Astrocyte of the hippocampus (primary cell): ENCODE results near the gene PROK2.

Source experiments
- DNase-seq: peaks from one replicate; pipeline ENCODE4 v3.0.0; 2011; ENCODE audit warnings: low read depth, low spot score

PROK2 gene

DNA sequence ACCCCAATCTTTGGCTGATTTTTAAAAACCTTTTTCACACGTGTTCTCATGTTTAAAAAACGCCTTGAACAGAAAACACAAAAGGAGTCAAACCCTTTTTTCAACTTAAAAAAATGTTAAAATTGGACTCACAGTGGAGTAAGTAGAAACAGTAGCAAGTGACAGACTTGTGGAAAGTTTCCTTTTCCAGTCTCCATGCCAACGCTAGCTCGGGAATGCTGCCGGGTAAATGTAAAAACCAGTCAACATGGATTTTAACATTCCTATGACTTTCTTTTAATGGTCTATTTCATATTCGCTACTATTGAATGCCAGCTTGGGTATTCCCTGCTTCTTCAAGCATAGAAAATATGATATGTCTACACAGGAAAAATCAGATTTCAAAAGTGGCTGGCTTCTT, 1.6 kb upstream of the PROK2 start:
- DNase-seq, result peak; percentile 40

DNA sequence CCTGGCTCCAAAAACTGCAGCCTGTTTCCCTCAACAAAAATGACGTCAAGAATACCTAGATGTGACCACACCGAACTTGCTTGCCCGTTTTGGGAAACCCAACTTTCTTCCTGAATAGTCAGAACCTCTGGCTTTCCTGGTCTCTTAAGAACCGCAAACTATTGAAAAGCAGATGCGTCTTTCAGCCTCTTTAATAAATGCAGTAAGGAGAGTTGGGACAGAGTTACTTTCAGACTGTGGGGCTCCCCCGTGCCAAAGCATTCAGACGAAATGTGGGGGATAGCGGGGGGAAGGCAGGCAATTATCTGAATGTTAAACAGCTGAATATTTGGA, 1.2 kb upstream of the PROK2 start:
- DNase-seq, result no peak

DNA sequence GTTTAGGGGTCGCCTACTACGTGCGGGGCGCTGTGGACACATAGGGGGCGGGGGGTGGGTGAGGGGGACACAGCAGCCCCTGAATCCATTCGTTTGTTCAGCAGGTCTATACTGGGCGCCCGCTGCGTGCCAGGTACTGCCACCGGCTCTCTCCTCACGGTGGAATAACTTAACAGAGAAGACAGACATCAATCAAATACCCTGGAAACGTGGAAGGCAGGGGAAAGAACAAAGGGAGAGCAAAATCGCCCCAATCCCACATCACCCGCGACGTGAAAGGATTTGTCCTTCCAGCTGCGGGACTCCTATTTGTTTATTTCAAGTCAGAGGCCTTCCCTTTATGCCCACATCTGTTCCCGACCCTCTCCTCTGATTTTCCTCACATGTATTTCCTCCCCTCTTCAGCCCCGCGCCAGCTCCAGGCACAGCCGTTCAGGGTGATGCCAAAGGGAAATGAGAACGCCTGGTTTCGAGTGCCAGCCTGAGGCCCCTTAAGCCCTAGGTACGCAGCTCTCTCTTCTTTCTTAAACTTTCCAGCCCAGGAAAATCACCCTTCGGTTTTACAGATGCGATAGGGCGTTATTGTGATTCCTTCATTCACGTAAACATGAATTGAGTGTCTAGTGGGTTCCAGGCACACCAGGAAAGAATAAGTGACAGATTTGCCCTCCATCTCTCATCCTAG, 726 bp upstream of the PROK2 start:
- DNase-seq, result peak; percentile 8

DNA sequence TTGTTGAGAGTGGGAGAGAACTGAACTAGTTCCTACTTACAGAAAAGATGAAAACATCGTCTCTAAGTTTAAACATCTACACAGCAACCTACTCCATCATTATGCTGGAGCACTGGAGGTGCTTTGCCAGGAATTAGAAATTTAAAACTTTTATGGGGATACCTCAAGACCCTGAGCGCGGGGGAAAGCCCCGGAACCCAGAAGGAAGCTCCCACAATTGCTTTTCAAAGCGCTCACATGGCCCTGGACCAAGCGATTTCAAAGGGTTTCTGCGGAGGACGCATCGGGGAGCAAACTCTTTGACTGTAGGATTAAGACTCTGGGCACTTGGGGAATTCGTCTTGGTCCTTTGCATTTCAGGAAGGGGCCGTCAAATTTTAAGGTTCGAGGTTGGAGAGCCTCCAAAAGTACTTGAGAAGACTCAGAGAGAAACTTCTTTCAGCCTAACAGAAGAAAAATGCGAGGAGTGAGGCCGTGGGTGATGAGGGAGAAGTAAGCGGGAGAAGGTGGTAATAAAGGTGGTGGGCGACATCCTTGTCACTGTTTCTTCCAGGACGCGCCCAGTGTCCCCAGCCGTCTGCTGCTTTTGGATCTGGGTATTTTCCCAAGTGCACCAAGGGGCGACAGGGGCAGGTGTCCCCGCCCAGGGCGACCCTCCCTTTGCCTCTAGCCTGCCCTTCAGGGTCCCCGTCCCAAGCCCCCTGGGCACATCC, 591 bp downstream of the PROK2 start:
- DNase-seq, result no peak

DNA sequence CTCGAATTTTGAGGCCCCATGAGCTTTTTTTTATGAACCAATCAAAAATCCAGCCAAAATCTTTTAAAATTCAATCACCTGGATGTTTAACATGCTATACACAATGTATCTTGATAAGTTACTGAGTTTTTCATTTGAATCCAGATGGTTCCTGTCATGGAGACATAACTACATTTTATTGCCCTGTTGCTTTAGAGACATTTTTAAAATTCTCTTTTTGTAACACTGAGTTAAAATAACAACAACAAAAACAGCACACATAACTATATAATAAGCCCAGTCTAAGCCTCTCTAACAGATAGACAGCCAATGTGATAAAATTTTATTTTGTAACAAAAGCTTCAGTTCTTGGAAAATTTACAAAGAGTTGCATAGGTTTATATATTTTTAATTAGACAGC, 1.8 kb downstream of the PROK2 start:
- no peak for DNase-seq

DNA sequence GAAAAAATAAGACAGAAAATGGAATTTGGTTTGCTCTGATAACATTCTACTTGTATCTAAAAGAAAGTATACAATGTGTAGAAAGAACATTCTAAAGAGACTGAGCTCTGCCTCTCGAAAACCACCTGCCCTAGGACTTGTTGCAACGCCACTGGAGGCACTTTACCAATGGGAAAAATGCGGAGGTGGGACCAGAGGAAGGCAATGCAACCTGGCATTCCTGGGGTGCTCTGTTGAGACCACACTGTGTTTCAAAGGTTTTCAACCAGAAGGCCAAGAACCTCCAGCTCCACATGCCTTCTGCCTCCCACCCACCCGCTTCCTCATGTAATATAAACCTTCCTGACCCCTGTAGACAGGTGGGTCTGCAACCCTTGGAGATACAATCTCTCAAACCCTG, 4.5 kb downstream of the PROK2 start:
- no peak for DNase-seq

DNA sequence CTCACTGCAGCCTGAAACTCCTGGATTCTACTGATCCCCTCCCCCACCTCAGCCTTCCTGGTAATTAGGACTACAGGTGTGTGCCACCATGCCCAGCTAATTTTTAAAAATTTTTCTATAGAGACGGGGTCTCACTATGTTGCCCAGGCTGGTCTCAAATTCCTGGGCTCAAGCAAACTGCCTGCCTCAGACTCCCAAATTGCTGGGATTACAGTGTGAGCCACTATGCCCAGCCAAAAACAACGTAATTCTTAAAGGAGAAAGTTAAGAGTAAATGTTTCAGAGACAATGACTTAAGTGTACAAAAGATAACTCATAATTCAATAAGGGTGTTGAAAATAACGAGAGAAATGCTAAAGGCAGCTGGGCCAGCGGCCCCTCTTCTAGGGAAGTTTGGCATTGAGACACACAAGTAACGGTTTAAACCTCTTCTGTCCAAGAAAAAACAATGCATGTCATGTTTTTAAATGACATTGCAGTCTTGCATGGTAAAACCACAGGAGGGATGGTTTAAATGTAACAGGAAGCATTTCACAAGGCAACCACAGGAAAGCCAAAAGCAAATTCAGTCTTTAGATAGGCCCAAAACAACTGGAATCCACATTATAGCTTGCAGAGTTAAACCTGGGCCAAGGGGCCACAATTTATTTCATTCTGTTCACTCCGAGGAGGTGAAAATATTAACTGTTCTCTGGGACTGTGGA, 5.1 kb downstream of the PROK2 start:
- DNase-seq, result no peak

DNA sequence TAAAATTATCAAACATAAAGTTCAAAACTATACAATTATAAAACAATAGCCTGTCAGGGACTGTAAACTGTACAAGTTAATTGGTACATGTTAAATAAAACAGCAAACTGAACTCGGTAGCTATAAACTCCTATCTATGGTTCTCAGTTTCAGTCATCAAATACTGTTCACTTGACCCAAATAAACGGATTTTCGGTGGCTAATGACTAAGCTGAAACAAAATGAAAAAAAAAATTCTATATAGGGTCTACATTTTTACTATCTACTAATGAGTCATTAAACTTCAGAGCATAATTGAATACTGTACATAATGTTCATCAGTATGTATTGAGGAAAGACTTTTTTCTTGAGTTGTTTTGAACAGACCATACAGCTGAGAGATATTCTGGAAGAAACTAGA, 6.6 kb downstream of the PROK2 start:
- no peak for DNase-seq

DNA sequence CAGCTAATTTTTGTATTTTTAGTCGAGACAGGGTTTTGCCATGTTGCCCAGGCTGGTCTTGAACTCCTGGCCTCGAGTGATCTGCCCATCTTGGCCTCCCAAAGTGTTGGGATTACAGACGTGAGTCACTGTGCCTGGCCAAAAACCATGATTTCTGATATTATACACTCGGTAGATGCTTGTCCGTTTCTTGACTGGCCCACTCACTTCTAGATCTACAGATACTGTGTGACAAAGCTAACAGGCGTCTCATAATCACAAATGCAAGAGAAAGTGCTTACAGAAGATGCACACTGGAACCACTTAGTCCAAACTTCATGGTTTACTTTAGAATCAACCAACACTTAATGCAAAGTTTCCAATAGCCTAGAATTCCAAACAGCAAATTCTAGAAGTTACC, 8.4 kb downstream of the PROK2 start:
- DNase-seq, result no peak

DNA sequence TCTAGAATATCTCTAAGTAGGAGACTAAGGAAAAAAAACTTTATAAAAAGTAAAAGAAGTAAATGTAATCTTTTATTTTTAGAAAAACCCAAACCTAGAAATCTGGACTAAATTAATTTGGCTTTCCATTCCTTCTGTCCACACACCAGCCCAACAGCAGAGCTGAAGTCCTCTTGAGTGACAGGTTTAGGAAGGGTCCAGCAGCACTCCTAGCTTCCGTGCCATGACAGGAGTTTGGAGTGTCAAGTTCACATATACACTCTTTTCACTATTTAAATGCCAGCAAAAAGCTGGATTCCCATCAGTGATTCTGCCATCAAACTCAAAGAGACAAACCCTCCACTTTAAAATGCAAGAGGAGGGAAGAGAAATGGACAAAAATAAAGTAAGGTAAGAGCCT, 13.1 kb downstream of the PROK2 start:
- no peak for DNase-seq

DNA sequence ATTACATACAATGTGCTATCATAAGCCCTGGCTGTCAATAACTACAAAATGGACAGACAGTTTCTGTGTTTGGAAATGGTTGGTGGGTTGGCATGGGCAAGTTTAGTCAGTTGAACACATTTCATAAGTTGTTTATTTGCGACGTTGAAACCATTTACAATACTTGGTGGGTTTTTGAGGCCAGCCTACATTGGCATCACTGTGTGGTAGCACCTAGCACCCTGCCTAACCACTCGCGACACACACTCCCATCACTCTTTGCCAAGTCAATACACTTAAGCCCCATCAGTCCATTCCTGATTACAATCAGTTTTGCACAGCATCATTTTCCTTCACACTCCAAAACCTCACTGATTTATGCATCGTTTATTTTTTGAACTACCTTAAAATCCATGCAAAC, 13.8 kb downstream of the PROK2 start:
- no peak for DNase-seq

DNA sequence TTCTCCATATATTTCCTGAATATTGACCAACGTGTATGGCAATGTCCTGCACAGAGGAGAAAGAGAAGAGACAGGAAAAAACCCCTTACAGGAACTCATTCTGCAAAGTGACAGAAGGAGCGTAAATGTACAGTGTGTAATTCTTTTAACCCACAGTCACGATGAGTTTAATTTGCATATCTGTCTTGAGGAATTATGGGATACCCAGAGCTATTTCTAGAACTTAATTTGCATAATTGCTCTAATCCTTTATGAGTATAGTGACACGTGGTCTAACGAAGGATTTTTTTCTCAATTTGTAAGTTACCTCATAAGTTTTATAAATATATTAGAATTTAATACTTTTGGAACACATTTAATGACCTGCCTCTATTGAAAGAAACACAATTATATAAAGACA, 21.5 kb downstream of the PROK2 start:
- DNase-seq, result no peak

DNA sequence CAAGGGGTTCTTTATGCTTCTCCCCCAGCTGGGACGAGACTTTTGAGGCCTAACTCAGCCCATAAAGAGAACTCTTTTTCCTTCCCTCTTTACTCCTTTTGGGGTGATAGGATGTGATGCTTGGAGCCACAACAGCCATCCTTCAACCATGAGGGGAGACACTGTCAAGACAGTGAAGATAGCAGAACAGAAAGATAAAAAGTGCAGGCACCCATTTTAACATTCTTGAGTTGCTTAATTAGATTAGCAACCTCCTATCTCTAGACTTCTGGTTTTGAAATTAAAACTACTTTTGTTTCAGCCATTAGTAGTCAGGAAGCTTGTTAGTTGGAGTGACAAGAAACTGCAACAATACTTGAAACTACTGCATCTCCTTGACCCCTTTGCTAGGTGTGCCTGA, 24.8 kb downstream of the PROK2 start:
- DNase-seq, result no peak

DNA sequence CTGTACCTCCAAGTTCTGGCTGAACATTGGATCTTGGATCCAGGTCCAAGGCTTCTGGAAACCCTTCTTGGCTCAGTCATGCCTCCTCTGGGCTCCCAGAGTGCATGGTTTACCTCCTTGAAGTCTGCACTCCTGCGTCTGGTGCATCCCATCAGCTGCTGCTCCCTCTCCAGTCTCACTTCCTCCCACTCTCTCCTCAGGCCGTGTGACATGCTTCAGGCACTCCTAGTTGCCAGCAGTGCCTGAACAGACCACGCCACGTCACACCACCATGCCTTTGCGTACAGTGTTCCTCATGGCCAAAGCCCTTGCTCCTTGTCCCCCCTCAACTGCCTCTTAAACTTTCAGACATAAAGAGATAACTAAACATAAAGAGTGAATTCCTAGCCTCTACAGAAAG, 25.5 kb downstream of the PROK2 start:
- DNase-seq, result no peak

DNA sequence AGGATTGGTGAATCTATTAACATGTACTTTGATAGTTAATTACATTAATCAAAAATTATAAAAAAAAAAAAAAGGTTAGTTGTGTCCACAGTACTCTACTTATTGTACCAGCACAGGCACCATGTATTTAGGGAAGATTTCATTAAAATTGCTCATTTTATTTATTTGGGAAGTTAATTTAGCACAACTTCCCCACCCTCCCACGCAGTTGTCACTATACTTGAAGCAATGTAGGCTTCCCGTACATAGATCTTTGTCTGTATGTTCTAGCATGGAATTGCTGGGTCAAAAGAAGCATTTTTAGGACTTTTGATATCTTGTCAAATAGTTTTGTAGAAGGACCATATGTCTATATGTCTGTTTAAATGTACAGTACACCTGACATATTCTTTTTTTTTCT, 26.9 kb downstream of the PROK2 start:
- no peak for DNase-seq

DNA sequence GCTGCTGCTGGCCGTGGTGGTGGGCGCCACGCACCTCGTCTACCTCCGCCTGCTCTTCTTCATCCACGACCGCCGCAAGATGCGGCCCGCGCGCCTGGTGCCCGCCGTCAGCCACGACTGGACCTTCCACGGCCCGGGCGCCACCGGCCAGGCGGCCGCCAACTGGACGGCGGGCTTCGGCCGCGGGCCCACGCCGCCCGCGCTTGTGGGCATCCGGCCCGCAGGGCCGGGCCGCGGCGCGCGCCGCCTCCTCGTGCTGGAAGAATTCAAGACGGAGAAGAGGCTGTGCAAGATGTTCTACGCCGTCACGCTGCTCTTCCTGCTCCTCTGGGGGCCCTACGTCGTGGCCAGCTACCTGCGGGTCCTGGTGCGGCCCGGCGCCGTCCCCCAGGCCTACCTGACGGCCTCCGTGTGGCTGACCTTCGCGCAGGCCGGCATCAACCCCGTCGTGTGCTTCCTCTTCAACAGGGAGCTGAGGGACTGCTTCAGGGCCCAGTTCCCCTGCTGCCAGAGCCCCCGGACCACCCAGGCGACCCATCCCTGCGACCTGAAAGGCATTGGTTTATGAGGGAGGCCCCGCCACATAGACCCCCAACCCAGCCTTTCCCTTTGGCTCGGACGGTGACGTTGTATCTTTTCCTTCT, 30.2 kb downstream of the PROK2 start:
- DNase-seq, result peak; percentile 8

DNA sequence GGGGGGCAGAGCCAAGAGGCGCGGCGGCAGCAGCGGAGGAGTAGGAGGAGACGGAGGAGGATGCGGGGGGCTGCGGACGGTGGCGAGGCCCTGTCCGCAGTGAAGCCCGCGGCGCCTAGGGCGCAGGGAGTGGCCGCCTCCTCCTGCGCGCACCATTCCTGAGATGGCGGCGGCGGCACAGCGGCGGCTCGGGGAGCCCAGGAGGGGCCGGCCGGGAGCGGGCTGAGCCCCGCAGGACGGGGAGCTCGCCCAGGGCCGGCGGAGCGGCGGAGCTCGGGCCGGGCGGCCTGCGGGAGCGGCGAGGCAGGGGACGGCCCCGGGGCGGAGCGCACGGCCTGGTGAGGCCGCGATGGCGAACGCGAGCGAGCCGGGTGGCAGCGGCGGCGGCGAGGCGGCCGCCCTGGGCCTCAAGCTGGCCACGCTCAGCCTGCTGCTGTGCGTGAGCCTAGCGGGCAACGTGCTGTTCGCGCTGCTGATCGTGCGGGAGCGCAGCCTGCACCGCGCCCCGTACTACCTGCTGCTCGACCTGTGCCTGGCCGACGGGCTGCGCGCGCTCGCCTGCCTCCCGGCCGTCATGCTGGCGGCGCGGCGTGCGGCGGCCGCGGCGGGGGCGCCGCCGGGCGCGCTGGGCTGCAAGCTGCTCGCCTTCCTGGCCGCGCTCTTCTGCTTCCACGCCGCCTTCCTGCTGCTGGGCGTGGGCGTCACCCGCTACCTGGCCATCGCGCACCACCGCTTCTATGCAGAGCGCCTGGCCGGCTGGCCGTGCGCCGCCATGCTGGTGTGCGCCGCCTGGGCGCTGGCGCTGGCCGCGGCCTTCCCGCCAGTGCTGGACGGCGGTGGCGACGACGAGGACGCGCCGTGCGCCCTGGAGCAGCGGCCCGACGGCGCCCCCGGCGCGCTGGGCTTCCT, 31.0 kb downstream of the PROK2 start, which contains the start of gene GPR27:
Gene GPR27, plus strand, starts transcription at position 155 of the 909 bp plus-strand sequence. Its CDS starts 195 bp downstream, at position 350.
- DNase-seq, result peak; percentile 82

DNA sequence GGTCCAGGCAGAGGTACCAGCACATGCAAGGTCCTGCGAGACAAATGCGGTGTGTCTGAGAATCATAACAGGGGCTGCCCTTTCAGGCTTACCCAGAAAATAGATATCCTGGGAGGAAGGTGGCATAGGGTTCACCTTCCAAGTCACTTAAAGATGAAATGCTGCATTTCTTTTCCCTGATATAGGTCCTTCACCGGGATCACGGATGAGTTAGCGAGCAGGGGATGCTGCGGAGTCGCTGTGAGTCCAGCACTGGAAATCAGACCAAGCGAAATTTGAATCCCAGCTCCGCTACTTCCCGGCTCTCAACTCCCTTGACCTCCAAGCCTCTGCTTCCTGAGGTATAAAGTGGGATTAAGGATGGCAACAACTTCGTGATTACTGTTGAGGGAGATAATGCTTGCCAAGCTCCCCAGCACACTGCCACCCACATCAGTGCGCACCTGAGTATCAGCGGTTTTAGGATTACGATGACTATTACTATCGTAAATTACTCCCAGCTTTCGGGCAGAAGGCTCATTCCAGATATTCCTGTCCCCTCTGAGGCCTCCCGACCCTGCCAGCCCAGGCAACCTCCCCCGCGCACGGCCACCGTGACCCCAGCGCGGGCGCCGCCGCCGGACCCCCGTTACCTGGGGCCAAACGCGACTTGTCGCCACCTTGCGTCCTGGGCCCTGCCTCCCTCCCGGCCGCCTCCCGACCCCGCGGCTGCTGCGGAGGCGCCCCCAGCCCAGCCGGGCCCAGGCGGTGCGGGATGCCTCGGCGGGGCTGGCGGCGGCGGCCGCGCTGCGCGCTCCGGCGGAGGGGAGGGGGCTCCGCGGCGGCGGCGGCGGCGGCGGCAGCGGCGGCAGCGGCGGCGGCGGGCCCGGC, 31.9 kb downstream of the PROK2 start:
- no peak for DNase-seq

DNA sequence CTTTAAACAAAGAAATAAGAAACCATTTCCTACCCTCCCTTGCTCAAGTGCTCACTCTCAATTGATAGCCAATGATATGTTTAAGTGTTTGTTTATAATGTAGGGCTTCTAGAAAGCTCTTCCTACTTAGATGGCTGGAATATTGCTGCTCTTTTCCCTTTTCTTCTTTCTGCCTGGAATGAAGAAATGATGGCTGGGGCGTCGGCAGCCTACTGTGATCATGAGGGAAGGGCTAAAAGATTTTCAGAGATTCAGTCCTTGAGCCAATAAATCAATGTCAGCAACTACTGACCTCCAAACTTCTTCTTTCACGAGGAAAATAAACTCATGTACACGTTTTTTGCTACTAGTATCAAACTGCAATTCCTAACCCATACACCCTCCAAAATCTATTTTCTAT, 33.3 kb downstream of the PROK2 start:
- no peak for DNase-seq

DNA sequence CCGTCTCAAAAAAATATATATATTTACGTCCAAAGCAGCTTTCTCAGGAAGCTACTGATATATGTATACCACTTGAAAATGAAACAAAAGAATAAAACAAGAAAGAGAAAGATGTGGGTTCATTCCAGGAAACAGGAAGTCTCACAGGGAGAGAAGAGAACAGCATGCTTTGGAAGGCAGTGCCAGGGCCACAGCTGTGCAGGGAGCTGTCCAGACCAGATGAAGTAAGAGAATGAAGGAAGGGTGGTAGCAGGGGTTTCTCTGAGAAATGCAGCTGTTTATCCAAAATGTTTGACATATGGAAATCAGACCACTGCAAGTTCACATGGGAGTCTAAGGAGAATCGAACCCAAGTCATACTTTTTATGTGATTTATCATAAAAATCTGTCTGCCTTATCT, 40.2 kb downstream of the PROK2 start:
- no peak for DNase-seq
